WTC11 (cell line): ENCODE measurements around the gene SERPINE2. TPM values are rescaled to one million over a fixed set of nuclear protein-coding genes. Genes with fewer than 3 reads are reported as not detected.

ENCODE experiments used
- ATAC-seq: fragments of 200-7000 bp; cut with Tn5 transposase; 2 replicates; pipeline ENCODE4 v1.10.0; 2021; ENCODE audit warnings: mild to moderate bottlenecking, moderate library complexity
- CTCF ChIA-PET: fragments of 300-600 bp; sonication (Branson Sonifier 250); formaldehyde crosslinking; loops from one replicate; lab custom pipeline; 2021; ENCODE audit warnings: antibody characterized with exemption; lab: Charles Lee
- POLR2A ChIA-PET: fragments of 350-600 bp; sonication (Branson Sonifier 250); formaldehyde crosslinking; loops from one replicate; lab custom pipeline; 2021; ENCODE audit warnings: antibody characterized with exemption; lab: Charles Lee
- DNase-seq: peaks from one replicate; pipeline ENCODE4 v3.0.0; 2021; ENCODE audit warnings: low spot score
- H3K27ac Mint-ChIP-seq: 2 replicates; pipeline ENCODE4 v1.8.0; 2021; ENCODE audit warnings: mixed read lengths
- H3K27me3 Mint-ChIP-seq: 2 replicates; pipeline ENCODE4 v1.8.0; 2021; ENCODE audit warnings: low read depth, mild to moderate bottlenecking, moderate library complexity, mixed read lengths
- H3K36me3 Mint-ChIP-seq: 2 replicates; pipeline ENCODE4 v1.8.0; 2021; ENCODE audit warnings: mixed read lengths
- H3K4me1 Mint-ChIP-seq: 2 replicates; pipeline ENCODE4 v1.8.0; 2022; ENCODE audit warnings: mixed read lengths
- H3K4me3 Mint-ChIP-seq: 2 replicates; pipeline ENCODE4 v1.8.0; 2021; ENCODE audit warnings: mild to moderate bottlenecking, moderate library complexity, mixed read lengths
- H3K9me3 Mint-ChIP-seq: 2 replicates; pipeline ENCODE4 v1.8.0; 2021; ENCODE audit warnings: mixed read lengths
- CDX4 ChIP-seq: fragments of 250-450 bp; sonication (Bioruptor Pico); IDR thresholded peaks from 2 replicates; pipeline ENCODE4 v1.9.0; 2021; ENCODE audit warnings: moderate library complexity, mild to moderate bottlenecking, inconsistent platforms, borderline replicate concordance
- CREB1 ChIP-seq: sonication (generic); formaldehyde crosslinking; IDR thresholded peaks from 2 replicates; pipeline ENCODE4 v1.8.0; 2023; ENCODE audit warnings: mild to moderate bottlenecking, missing genetic modification reagents
- CTCF ChIP-seq: fragments of 200-600 bp; IDR thresholded peaks from 2 replicates; pipeline ENCODE4 v1.8.0; 2022; ENCODE audit warnings: antibody characterized with exemption
- ELF4 ChIP-seq: sonication (generic); formaldehyde crosslinking; IDR thresholded peaks from 2 replicates; pipeline ENCODE4 v1.8.1; 2022; ENCODE audit warnings: low read depth, mild to moderate bottlenecking, moderate library complexity, missing genetic modification reagents
- FOXK1 ChIP-seq: sonication (generic); formaldehyde crosslinking; IDR thresholded peaks from 2 replicates; pipeline ENCODE4 v1.8.0; 2022; ENCODE audit warnings: mild to moderate bottlenecking, moderate library complexity, missing genetic modification reagents
- FOXP1 ChIP-seq: sonication (generic); formaldehyde crosslinking; IDR thresholded peaks from 2 replicates; pipeline ENCODE4 v1.8.0; 2022; ENCODE audit warnings: missing genetic modification reagents, mild to moderate bottlenecking, moderate library complexity, borderline replicate concordance
- GABPB1 ChIP-seq: sonication (generic); formaldehyde crosslinking; IDR thresholded peaks from 2 replicates; pipeline ENCODE4 v1.8.1; 2023; ENCODE audit warnings: mild to moderate bottlenecking, missing genetic modification reagents
- KAT7 ChIP-seq: sonication (generic); formaldehyde crosslinking; IDR thresholded peaks from 2 replicates; pipeline ENCODE4 v1.8.1; 2023; ENCODE audit warnings: missing genetic modification reagents, mild to moderate bottlenecking, borderline replicate concordance
- MYBL2 ChIP-seq: sonication (generic); formaldehyde crosslinking; IDR thresholded peaks from 2 replicates; pipeline ENCODE4 v1.8.1; 2023; ENCODE audit warnings: mild to moderate bottlenecking, moderate library complexity, missing genetic modification reagents
- NFE2L1 ChIP-seq: sonication (generic); formaldehyde crosslinking; IDR thresholded peaks from 2 replicates; pipeline ENCODE4 v1.8.1; 2023; ENCODE audit warnings: missing genetic modification reagents
- OVOL2 ChIP-seq: fragments of 250-450 bp; sonication (Bioruptor Pico); IDR thresholded peaks from 2 replicates; pipeline ENCODE4 v1.9.0; 2021; ENCODE audit warnings: mild to moderate bottlenecking, borderline replicate concordance
- RORB ChIP-seq: fragments of 250-450 bp; sonication (Bioruptor Pico); IDR thresholded peaks from 2 replicates; pipeline ENCODE4 v1.9.0; 2021; ENCODE audit warnings: mild to moderate bottlenecking
- SP1 ChIP-seq: sonication (generic); formaldehyde crosslinking; conservative IDR thresholded peaks from 2 replicates; pipeline ENCODE4 v1.8.1; 2022; ENCODE audit warnings: missing genetic modification reagents
- TP53 ChIP-seq: sonication (generic); formaldehyde crosslinking; IDR thresholded peaks from 2 replicates; pipeline ENCODE4 v1.8.1; 2023; ENCODE audit warnings: mild to moderate bottlenecking, missing genetic modification reagents
- ZNF121 ChIP-seq: sonication (generic); formaldehyde crosslinking; IDR thresholded peaks from 2 replicates; pipeline ENCODE4 v1.8.0; 2023; ENCODE audit warnings: missing genetic modification reagents
- ZNF416 ChIP-seq: fragments of 250-450 bp; sonication (Bioruptor Pico); IDR thresholded peaks from 2 replicates; pipeline ENCODE4 v1.9.0; 2021; ENCODE audit warnings: mild to moderate bottlenecking, inconsistent platforms
- ZNF425 ChIP-seq: fragments of 250-450 bp; sonication (Bioruptor Pico); conservative IDR thresholded peaks from 2 replicates; pipeline ENCODE4 v1.9.0; 2021; ENCODE audit warnings: mild to moderate bottlenecking
- ZSCAN18 ChIP-seq: fragments of 250-450 bp; sonication (Bioruptor Pico); IDR thresholded peaks from 2 replicates; pipeline ENCODE4 v2.1.2; 2022; ENCODE audit warnings: mild to moderate bottlenecking, moderate library complexity
- total RNA-seq: library from RNA; stranded (reverse); gene quantifications from 3 replicates; pipeline ENCODE4 v1.2.3, GENCODE V29; 2021
- TF ChIP-seq, protein P1 (sequence below): sonication (generic); formaldehyde crosslinking; IDR thresholded peaks from 2 replicates; pipeline ENCODE4 v1.8.0; 2022; ENCODE audit warnings: mild to moderate bottlenecking, missing genetic modification reagents
- TF ChIP-seq, protein P2 (sequence below): sonication (generic); formaldehyde crosslinking; conservative IDR thresholded peaks from 2 replicates; pipeline ENCODE4 v1.8.1; 2022; ENCODE audit warnings: mild to moderate bottlenecking, missing genetic modification reagents
- TF ChIP-seq, protein P3 (sequence below): sonication (generic); formaldehyde crosslinking; IDR thresholded peaks from 2 replicates; pipeline ENCODE4 v1.8.1; 2023; ENCODE audit warnings: mild to moderate bottlenecking, missing genetic modification reagents, moderate library complexity
- TF ChIP-seq, protein P4 (sequence below): fragments of 250-450 bp; sonication (Bioruptor Pico); IDR thresholded peaks from 2 replicates; pipeline ENCODE4 v1.9.0; 2021; ENCODE audit warnings: mild to moderate bottlenecking

SERPINE2 gene
- total RNA-seq, 1 experiment from 2014 or later, result 60.4 TPM

DNA sequence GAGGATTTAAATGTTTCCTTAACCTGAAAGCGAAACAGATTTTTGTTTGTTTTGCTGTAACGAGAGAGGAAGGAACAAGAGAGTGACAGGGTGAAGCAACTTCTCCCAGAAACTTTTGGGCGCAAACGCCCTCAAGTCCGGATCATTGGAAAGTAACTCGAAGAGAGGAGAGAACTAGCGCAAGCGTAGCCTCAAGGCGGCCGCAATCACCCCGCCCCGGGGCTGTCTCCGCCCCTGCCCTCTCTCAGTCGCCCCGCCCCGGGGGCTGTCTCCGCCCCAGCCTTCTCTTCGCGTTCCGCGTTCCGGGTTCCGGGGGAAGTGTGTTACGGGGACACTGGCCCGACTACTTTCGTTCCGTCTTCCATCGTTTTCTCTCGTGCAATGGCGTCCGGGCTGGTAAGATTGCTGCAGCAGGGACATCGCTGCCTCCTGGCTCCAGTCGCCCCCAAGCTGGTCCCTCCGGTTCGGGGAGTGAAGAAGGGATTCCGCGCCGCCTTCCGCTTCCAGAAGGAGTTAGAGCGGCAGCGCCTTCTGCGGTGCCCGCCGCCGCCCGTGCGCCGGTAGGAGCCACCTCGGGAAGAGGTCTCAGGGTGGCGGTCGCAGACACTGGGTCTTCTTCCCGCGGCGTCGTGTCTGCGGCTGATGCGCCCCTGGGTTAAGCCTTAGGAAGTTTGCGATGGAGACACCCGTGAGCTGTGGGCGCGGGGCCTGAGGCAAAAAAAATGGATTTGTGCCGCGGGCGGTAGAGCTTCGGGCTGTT, 81.8 kb downstream of the SERPINE2 start, which contains the start of gene MRPL44 (continued):
- TF ChIP-seq, protein P1, sequence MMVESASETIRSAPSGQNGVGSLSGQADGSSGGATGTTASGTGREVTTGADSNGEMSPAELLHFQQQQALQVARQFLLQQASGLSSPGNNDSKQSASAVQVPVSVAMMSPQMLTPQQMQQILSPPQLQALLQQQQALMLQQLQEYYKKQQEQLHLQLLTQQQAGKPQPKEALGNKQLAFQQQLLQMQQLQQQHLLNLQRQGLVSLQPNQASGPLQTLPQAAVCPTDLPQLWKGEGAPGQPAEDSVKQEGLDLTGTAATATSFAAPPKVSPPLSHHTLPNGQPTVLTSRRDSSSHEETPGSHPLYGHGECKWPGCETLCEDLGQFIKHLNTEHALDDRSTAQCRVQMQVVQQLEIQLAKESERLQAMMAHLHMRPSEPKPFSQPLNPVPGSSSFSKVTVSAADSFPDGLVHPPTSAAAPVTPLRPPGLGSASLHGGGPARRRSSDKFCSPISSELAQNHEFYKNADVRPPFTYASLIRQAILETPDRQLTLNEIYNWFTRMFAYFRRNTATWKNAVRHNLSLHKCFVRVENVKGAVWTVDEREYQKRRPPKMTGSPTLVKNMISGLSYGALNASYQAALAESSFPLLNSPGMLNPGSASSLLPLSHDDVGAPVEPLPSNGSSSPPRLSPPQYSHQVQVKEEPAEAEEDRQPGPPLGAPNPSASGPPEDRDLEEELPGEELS, result peak; percentile 88
- TF ChIP-seq OVOL2 (CRISPR knock-in tag), result no peak
- TF ChIP-seq NFE2L1 (CRISPR knock-in tag), result 0 out of 2 replicates have a peak, but pooled peaks have one; percentile 31
- no peak for TF ChIP-seq CREB1 (CRISPR knock-in tag)
- peak; percentile 95 for TF ChIP-seq FOXP1
- peak; percentile 45; the same call in 1 of the 2 replicates for TF ChIP-seq ZNF416 (CRISPR knock-in tag)
- TF ChIP-seq, protein P2, sequence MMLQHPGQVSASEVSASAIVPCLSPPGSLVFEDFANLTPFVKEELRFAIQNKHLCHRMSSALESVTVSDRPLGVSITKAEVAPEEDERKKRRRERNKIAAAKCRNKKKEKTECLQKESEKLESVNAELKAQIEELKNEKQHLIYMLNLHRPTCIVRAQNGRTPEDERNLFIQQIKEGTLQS, result no peak
- TF ChIP-seq GABPB1 (CRISPR knock-in tag), result peak; percentile 94
- no peak for TF ChIP-seq RORB
- TF ChIP-seq, protein P3, sequence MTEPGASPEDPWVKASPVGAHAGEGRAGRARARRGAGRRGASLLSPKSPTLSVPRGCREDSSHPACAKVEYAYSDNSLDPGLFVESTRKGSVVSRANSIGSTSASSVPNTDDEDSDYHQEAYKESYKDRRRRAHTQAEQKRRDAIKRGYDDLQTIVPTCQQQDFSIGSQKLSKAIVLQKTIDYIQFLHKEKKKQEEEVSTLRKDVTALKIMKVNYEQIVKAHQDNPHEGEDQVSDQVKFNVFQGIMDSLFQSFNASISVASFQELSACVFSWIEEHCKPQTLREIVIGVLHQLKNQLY (CRISPR knock-in tag), result 0 out of 2 replicates have a peak, but pooled peaks have one; percentile 22
- TF ChIP-seq TP53 (CRISPR knock-in tag), result peak; percentile 67; the same call in 1 of the 2 replicates
- no peak for TF ChIP-seq ZSCAN18 (CRISPR knock-in tag)
- TF ChIP-seq MYBL2 (CRISPR knock-in tag), result peak; percentile 88; the same call in 1 of the 2 replicates
- TF ChIP-seq FOXK1 (CRISPR knock-in tag), result peak; percentile 89

GRCh38 chr2:223956300-223956699, 82.8 kb downstream of the SERPINE2 start:
- Mint-ChIP-seq H3K4me1 (peaks cover 48% of the 10 kb centered on the region), H3K36me3 (peaks cover 19% of the 10 kb centered on the region), H3K27me3 (no peaks in the 10 kb centered on the region; the same call in 1 of the 2 replicates), H3K4me3 (peak overlapping the region; percentile 16; the same call in 1 of the 2 replicates), H3K27ac (peak overlapping the region; percentile 14; the same call in 1 of the 2 replicates), H3K9me3 (no peaks in the 10 kb centered on the region)
- no peak for ATAC-seq
- CTCF ChIA-PET, result interaction anchor here (2.2 kb wide), 1 partner anchor 14 kb away, joined by 9 read pairs; no protein-coding TSS in a partner anchor
- no peak for DNase-seq
- POLR2A ChIA-PET, result no interaction called here
- no peak for TF ChIP-seq SP1 (CRISPR knock-in tag)
- TF ChIP-seq, protein P4, sequence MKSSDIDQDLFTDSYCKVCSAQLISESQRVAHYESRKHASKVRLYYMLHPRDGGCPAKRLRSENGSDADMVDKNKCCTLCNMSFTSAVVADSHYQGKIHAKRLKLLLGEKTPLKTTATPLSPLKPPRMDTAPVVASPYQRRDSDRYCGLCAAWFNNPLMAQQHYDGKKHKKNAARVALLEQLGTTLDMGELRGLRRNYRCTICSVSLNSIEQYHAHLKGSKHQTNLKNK (CRISPR knock-in tag), result no peak
- TF ChIP-seq ZSCAN18 (CRISPR knock-in tag), result no peak
- no peak for TF ChIP-seq KAT7 (CRISPR knock-in tag)
- TF ChIP-seq TP53 (CRISPR knock-in tag), result no peak
- TF ChIP-seq ZNF425, result no peak
- TF ChIP-seq ELF4 (CRISPR knock-in tag), result no peak
- no peak for TF ChIP-seq CDX4 (CRISPR knock-in tag)
- no peak for TF ChIP-seq CTCF
- no peak for TF ChIP-seq ZNF121
